GM10248 (cell line): Measurements from ENCODE around the gene ADAMTS4.
A peak's percentile ranks its signal among the peaks of the same experiment; 100 is the strongest.

Source experiments
- CTCF ChIA-PET: fragments of 300-600 bp; sonication (Branson Sonifier 250); formaldehyde crosslinking; extraction: SDS; loops from one replicate; lab custom pipeline; 2021; ENCODE audit warnings: antibody characterized with exemption; lab: Yijun Ruan, JAX
- POLR2A ChIA-PET: fragments of 350-650 bp; sonication (Branson Sonifier 250); formaldehyde crosslinking; extraction: SDS; loops from one replicate; lab custom pipeline; 2020; ENCODE audit warnings: antibody characterized with exemption; lab: Yijun Ruan, JAX
- DNase-seq: peaks from one replicate; pipeline ENCODE4 v3.0.0; 2012; ENCODE audit errors: extremely low spot score
- CTCF ChIP-seq: IDR thresholded peaks from 2 replicates; pipeline ENCODE4 v1.5.1; 2012; ENCODE audit warnings: mild to moderate bottlenecking, low read depth; ENCODE audit errors: extremely low read depth, missing control alignments, control extremely low read depth

Gene ADAMTS4

GRCh38 chr1:161215076-161215475 lies 16.2 kb upstream of the ADAMTS4 start, which contains the start of gene FCER1G:
Gene FCER1G, plus strand, starts transcription at chr1:161215295. Its CDS starts 27 bp downstream, at chr1:161215322.
- CTCF ChIA-PET: interaction anchor here (0.9 to 12.0 kb wide), 5 partner anchors 10 to 168 kb away, joined by 3 to 248 read pairs (median 10); partner anchors contain the start of genes APOA2, NDUFS2 and TOMM40L
- POLR2A ChIA-PET: no interaction called here
- TF ChIP-seq CTCF: no peak
- no peak for DNase-seq

GRCh38 chr1:161214369-161214768 lies 15.5 kb upstream of the ADAMTS4 start:
- POLR2A ChIA-PET: no interaction called here
- CTCF ChIA-PET: interaction anchor here (12.0 kb wide), 1 partner anchor 10 kb away, joined by 248 read pairs; the partner anchor contains the start of genes APOA2 and TOMM40L
- no peak for DNase-seq

GRCh38 chr1:161209790-161210409 lies 11.0 kb upstream of the ADAMTS4 start:
- TF ChIP-seq CTCF: peak; percentile 90
- DNase-seq: peak; percentile 74
- ChIA-PET POLR2A (no interaction called here), CTCF (interaction anchor here (0.8 to 13.8 kb wide), 17 partner anchors 8 to 173 kb away, joined by 3 to 248 read pairs (median 5); partner anchors contain the start of genes APOA2, CFAP126, NDUFS2 and TOMM40L)

More at GRCh38 chr1:161214369-161214768, 15.5 kb upstream of the ADAMTS4 start:
- TF ChIP-seq CTCF: no peak

- TF ChIP-seq CTCF: no peak
- DNase-seq: no peak
- ChIA-PET POLR2A (interaction anchor here (1.4 kb wide), 1 partner anchor 18 kb away, joined by 3 read pairs; the partner anchor contains the start of gene TOMM40L), CTCF (interaction anchor here (1.0 to 13.8 kb wide), 6 partner anchors 9 to 175 kb away, joined by 3 to 117 read pairs (median 16); partner anchors contain the start of gene TOMM40L)
Measured at GRCh38 chr1:161207173-161207572, 8.3 kb upstream of the ADAMTS4 start.

GRCh38 chr1:161206411-161207140 lies 7.7 kb upstream of the ADAMTS4 start:
- ChIA-PET POLR2A (interaction anchor here (1.4 kb wide), 1 partner anchor 19 kb away, joined by 3 read pairs; the partner anchor contains the start of gene TOMM40L), CTCF (interaction anchor here (1.0 to 13.8 kb wide), 8 partner anchors 9 to 176 kb away, joined by 3 to 117 read pairs (median 6); partner anchors contain the start of gene TOMM40L)
- no peak for TF ChIP-seq CTCF
- DNase-seq: no peak
